IMR-90 (cell line): Measurements from ENCODE around the gene ASXL1. TPM values are rescaled to one million over a fixed set of nuclear protein-coding genes. Genes with fewer than 3 reads are reported as not detected.

ENCODE experiments used
- ATAC-seq: fragments of 200-7000 bp; cut with Tn5 transposase; 2 replicates; pipeline ENCODE4 v1.9.1; 2020; ENCODE audit warnings: low read depth, mild to moderate bottlenecking, moderate library complexity
- BruUV-seq: library from RNA; stranded (reverse); fragments of 400-500 nt; replicated peaks from 2 replicates; lab custom pipeline; 2021; lab: Mats Ljungman, UMichigan
- CTCF ChIA-PET: fragments of 300-600 bp; formaldehyde crosslinking; extraction: SDS; loops from one replicate; lab custom pipeline; 2021; ENCODE audit warnings: antibody characterized with exemption; lab: Yijun Ruan, JAX
- POLR2A ChIA-PET: fragments of 300-600 bp; sonication (Branson Sonifier 250); formaldehyde crosslinking; loops from one replicate; lab custom pipeline; 2022; ENCODE audit warnings: antibody characterized with exemption; ENCODE audit not compliant: unreplicated experiment; lab: Charles Lee
- DNase-seq: peaks from one replicate; pipeline ENCODE4 v3.0.0; 2013
- H2AFZ ChIP-seq: replicated peaks from 2 replicates; pipeline ENCODE3; 2013; ENCODE audit warnings: low read length, mild to moderate bottlenecking; ENCODE audit not compliant: poor library complexity
- H2AK5ac ChIP-seq: 2 replicates; pipeline ENCODE4 v1.6.1; 2013; ENCODE audit warnings: low read depth, low read length, inconsistent platforms
- H2AK9ac ChIP-seq: replicated peaks from 2 replicates; pipeline ENCODE3; 2013; ENCODE audit warnings: mild to moderate bottlenecking, low read depth, low read length, moderate library complexity; ENCODE audit not compliant: poor library complexity
- H2BK120ac ChIP-seq: 2 replicates; pipeline ENCODE4 v1.6.1; 2013; ENCODE audit warnings: low read depth, low read length, inconsistent platforms
- H2BK15ac ChIP-seq: 3 replicates; pipeline ENCODE4 v1.6.1; 2013; ENCODE audit warnings: low read depth, low read length, inconsistent platforms
- H2BK20ac ChIP-seq: 2 replicates; pipeline ENCODE4 v1.6.1; 2013; ENCODE audit warnings: low read depth, mild to moderate bottlenecking, inconsistent platforms, low read length, moderate library complexity
- H2BK5ac ChIP-seq: 2 replicates; pipeline ENCODE4 v1.6.1; 2013; ENCODE audit warnings: mild to moderate bottlenecking, low read depth, low read length, inconsistent platforms; ENCODE audit not compliant: poor library complexity, severe bottlenecking
- H3K14ac ChIP-seq: replicated peaks from 2 replicates; pipeline ENCODE4 v1.6.1; 2013; ENCODE audit warnings: low read depth, low read length, inconsistent platforms
- H3K18ac ChIP-seq: 2 replicates; pipeline ENCODE4 v1.6.1; 2013; ENCODE audit warnings: low read depth, low read length, control low read depth
- H3K23ac ChIP-seq: 2 replicates; pipeline ENCODE4 v1.6.1; 2013; ENCODE audit warnings: low read depth, low read length, inconsistent platforms
- H3K27ac ChIP-seq: 2 replicates; pipeline ENCODE4 v1.5.1; 2013; ENCODE audit warnings: mild to moderate bottlenecking, control low read depth, low read length; ENCODE audit not compliant: insufficient read depth
- H3K27me3 ChIP-seq: 2 replicates; pipeline ENCODE4 v1.6.1; 2013; ENCODE audit warnings: low read length; ENCODE audit not compliant: control insufficient read depth, insufficient read depth
- H3K36me3 ChIP-seq: 2 replicates; pipeline ENCODE4 v1.6.1; 2013; ENCODE audit warnings: low read length, mixed read lengths; ENCODE audit not compliant: control insufficient read depth, insufficient read depth
- H3K4ac ChIP-seq: 2 replicates; pipeline ENCODE4 v1.6.1; 2013; ENCODE audit warnings: low read depth, low read length, inconsistent platforms
- H3K4me1 ChIP-seq: 2 replicates; pipeline ENCODE4 v1.6.1; 2013; ENCODE audit warnings: low read length, mixed read lengths; ENCODE audit not compliant: control insufficient read depth, insufficient read depth
- H3K4me2 ChIP-seq: 2 replicates; pipeline ENCODE4 v1.6.1; 2013; ENCODE audit warnings: low read depth, mild to moderate bottlenecking, control low read depth, low read length, moderate library complexity
- H3K4me3 ChIP-seq: 2 replicates; pipeline ENCODE4 v1.5.1; 2013; ENCODE audit warnings: low read depth, mild to moderate bottlenecking, control low read depth, low read length, moderate library complexity; ENCODE audit not compliant: insufficient read depth
- H3K56ac ChIP-seq: 2 replicates; pipeline ENCODE4 v1.6.1; 2013; ENCODE audit warnings: low read length, inconsistent platforms; ENCODE audit not compliant: insufficient read depth; ENCODE audit errors: extremely low read depth
- H3K79me1 ChIP-seq, 2 experiments: 2 replicates each; pipeline ENCODE4 v1.6.1; 2013; ENCODE audit warnings: low read length in 2 of 2, inconsistent platforms in 1 of 2, low read depth in 1 of 2
- H3K9ac ChIP-seq: 2 replicates; pipeline ENCODE4 v1.6.1; 2013; ENCODE audit warnings: low read depth, low read length, control low read depth
- H3K9me1 ChIP-seq: 2 replicates; pipeline ENCODE4 v1.6.1; 2013; ENCODE audit warnings: low read length, inconsistent platforms; ENCODE audit not compliant: insufficient read depth
- H3K9me3 ChIP-seq: 2 replicates; pipeline ENCODE4 v1.6.1; 2013; ENCODE audit warnings: low read length; ENCODE audit not compliant: control insufficient read depth, insufficient read depth
- H4K20me1 ChIP-seq: 2 replicates; pipeline ENCODE4 v1.6.1; 2013; ENCODE audit warnings: low read length, inconsistent platforms; ENCODE audit not compliant: insufficient read depth
- H4K5ac ChIP-seq: 2 replicates; pipeline ENCODE4 v1.6.1; 2013; ENCODE audit warnings: mild to moderate bottlenecking, low read depth, low read length, control low read depth
- H4K8ac ChIP-seq, 2 experiments: 2 replicates each; pipeline ENCODE4 v1.6.1; 2013; ENCODE audit warnings: low read depth in 2 of 2, low read length in 2 of 2, control low read depth in 1 of 2, inconsistent platforms in 1 of 2
- H4K91ac ChIP-seq: 2 replicates; pipeline ENCODE4 v1.6.1; 2013; ENCODE audit warnings: low read depth, low read length, inconsistent platforms; ENCODE audit not compliant: insufficient read depth
- BHLHE40 ChIP-seq: fragments of 150-350 bp; IDR thresholded peaks from 2 replicates; pipeline ENCODE4 v1.6.1; 2016; ENCODE audit warnings: mild to moderate bottlenecking, low read depth, low read length
- CEBPB ChIP-seq: IDR thresholded peaks from 2 replicates; pipeline ENCODE4 v1.6.1; 2012; ENCODE audit warnings: low read depth, low read length, improper control_type of control experiment
- FOS ChIP-seq: fragments of 150-350 bp; IDR thresholded peaks from 2 replicates; pipeline ENCODE4 v1.6.1; 2016; ENCODE audit warnings: low read depth, low read length
- RCOR1 ChIP-seq: IDR thresholded peaks from 2 replicates; pipeline ENCODE4 v1.6.1; 2012; ENCODE audit warnings: mild to moderate bottlenecking, low read length, improper control_type of control experiment; ENCODE audit not compliant: insufficient replicate concordance
- RFX5 ChIP-seq: IDR thresholded peaks from 2 replicates; pipeline ENCODE4 v1.8.0; 2012; ENCODE audit warnings: low read depth, mild to moderate bottlenecking, low read length, moderate library complexity
- WGBS, 2 experiments: methylation state at CpG; one replicate each; pipeline versions ENCODE4 v1.1.5 to v1.1.7; 2013; ENCODE audit warnings: missing lambda C conversion rate in 2 of 2; ENCODE audit not compliant: insufficient read length in 1 of 2; ENCODE audit errors: extremely low coverage in 2 of 2; 5-methylcytosine and 5-hydroxymethylcytosine counted together
- dilution Hi-C: fragments of 300-500 bp; cut with HindIII; formaldehyde crosslinking; loops from one replicate; pipeline ENCODE4 v1.14.3; 2018; ENCODE audit warnings: low sequenced_read_pairs; ENCODE audit not compliant: unreplicated experiment
- in situ Hi-C: fragments of 300-500 bp; cut with MboI; formaldehyde crosslinking; loops from 3 replicates; pipeline ENCODE4 v1.14.3; 2019; ENCODE audit warnings: low sequenced_read_pairs, inconsistent platforms, mixed read lengths
- intact Hi-C: fragments of 100-400 bp; cut with micrococcal nuclease; formaldehyde crosslinking; loops from 2 replicates; pipeline ENCODE4 v1.10.0; 2022
- polyA plus RNA-seq, 3 experiments: library from polyadenylated mRNA; depleted of rRNA; stranded (reverse); fragments of >200 nt; gene quantifications; 2 replicates each; pipeline ENCODE4 v1.2.3, GENCODE V29; 2012; ENCODE audit warnings: low replicate concordance in 1 of 3
- total RNA-seq: library from RNA; depleted of rRNA; stranded (reverse); fragments of >200 nt; gene quantifications from 2 replicates; pipeline ENCODE4 v1.2.3, GENCODE V29; 2012

The ASXL1 gene
- total and polyA plus RNA-seq, 2 of the 4 experiments (the other 2 are of a cell fraction) = 29.9 to 37.1 TPM

DNA sequence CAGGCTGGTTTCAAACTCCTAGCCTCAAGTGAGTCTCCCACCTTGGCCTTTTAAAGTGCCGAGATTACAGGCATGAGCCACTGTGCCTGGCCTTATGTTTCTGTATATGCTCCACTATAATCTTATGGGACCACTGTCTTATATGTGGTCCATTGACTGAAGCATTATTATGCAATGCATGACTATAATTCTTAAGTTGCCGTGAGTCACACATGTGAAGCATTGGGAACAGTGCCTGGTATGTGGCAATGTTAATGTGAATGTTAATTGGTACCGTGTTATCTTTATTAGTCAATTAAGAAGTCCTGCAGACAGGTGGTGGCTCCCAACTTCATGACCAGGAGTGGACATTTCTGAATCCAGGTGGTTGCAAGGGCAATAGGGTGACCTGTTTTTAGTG lies 14.7 kb upstream of the ASXL1 start:
- no peak overlapping the region for H2AFZ ChIP-seq
- H2AK9ac ChIP-seq = peak overlapping the region; percentile 79
- ChIA-PET POLR2A (no interaction called here), CTCF (no interaction called here)
- H3K27me3 ChIP-seq = no peaks in the 10 kb centered on the region
- DNase-seq (peak; percentile 85), ATAC-seq (peak; percentile 47; the same call in 1 of the 2 replicates)
- H2BK15ac ChIP-seq = no peak overlapping the region
- no peak overlapping the region for H2BK120ac ChIP-seq
- in situ Hi-C loops = no loop called here
- H3K36me3 ChIP-seq = no peaks in the 10 kb centered on the region
- H3K4ac ChIP-seq = no peak overlapping the region
- H3K9me1 ChIP-seq = peaks cover 15% of the 10 kb centered on the region
- no peak overlapping the region for H3K27ac ChIP-seq
- no peak overlapping the region for H3K56ac ChIP-seq
- H3K4me3 ChIP-seq = no peak overlapping the region
- no peak overlapping the region for H2BK20ac ChIP-seq
- no peak overlapping the region; the same call in 1 of the 2 replicates for H3K14ac ChIP-seq
- TF ChIP-seq RFX5 (no peak), CEBPB (peak; percentile 98), FOS (peak; percentile 63; the same call in 1 of the 2 replicates), RCOR1 (peak; percentile 50), BHLHE40 (peak; percentile 61; the same call in 1 of the 2 replicates)
- no peak overlapping the region for H3K23ac ChIP-seq
- H3K18ac ChIP-seq = no peak overlapping the region
- 0% methylated on average over 2 of the region's 3 CpGs; no CpG with 5 or more reads in 1 of the 2 experiments for WGBS, 2 experiments
- H4K5ac ChIP-seq = no peak overlapping the region
- no peak overlapping the region for H2BK5ac ChIP-seq
- no peaks in the 10 kb centered on the region for H3K9me3 ChIP-seq
- H4K20me1 ChIP-seq = 0 out of 2 replicates have a peak, but pooled peaks cover 3% of the 10 kb centered on the region
- H3K4me1 ChIP-seq = peaks cover 12% of the 10 kb centered on the region
- no peak overlapping the region for H2AK5ac ChIP-seq
- H4K91ac ChIP-seq = no peak overlapping the region
- H3K79me1 ChIP-seq = peaks cover 0 to 3% of the 10 kb centered on the region in 2 experiments; a peak in 2 of 4 replicates
- H4K8ac ChIP-seq = no peak overlapping the region
- BruUV-seq = no TSS peak
- intact Hi-C loops = no loop called here
- dilution Hi-C loops = no loop called here
- no peak overlapping the region for H3K4me2 ChIP-seq
- no peak overlapping the region for H3K9ac ChIP-seq
